GM12891 (cell line): Measurements from ENCODE around the gene SRGN.

Experiments used
- DNase-seq: peaks from one replicate; pipeline ENCODE4 v3.0.0; 2011; ENCODE audit warnings: low spot score; ENCODE audit not compliant: insufficient read length
- FAIRE-seq: peaks from 2 replicates; lab custom pipeline; 2011; peaks lifted over from hg19 to GRCh38; lab: Jason Lieb, UNC
- PAX5 ChIP-seq: IDR thresholded peaks from 2 replicates; pipeline ENCODE4 v1.6.1; 2011; ENCODE audit warnings: low read length, moderate library complexity, mild to moderate bottlenecking; ENCODE audit not compliant: insufficient read depth, severe bottlenecking
- POLR2A ChIP-seq: IDR thresholded peaks from 2 replicates; pipeline ENCODE4 v1.6.1; 2011; ENCODE audit warnings: low read depth, low read length, control low read depth
- POLR2AphosphoS5 ChIP-seq: IDR thresholded peaks from 2 replicates; pipeline ENCODE4 v1.6.1; 2011; ENCODE audit warnings: low read depth, low read length, control low read depth
- POU2F2 ChIP-seq: IDR thresholded peaks from 2 replicates; pipeline ENCODE4 v1.6.1; 2011; ENCODE audit warnings: low read depth, mild to moderate bottlenecking, control low read depth, low read length, moderate library complexity
- SPI1 ChIP-seq: IDR thresholded peaks from 2 replicates; pipeline ENCODE4 v1.6.1; 2011; ENCODE audit warnings: low read depth, low read length, control low read depth
- TAF1 ChIP-seq: IDR thresholded peaks from 2 replicates; pipeline ENCODE4 v1.6.1; 2011; ENCODE audit warnings: low read depth, low read length, control low read depth

The SRGN gene

GRCh38 chr10:69100136-69100872 lies 12.4 kb downstream of the SRGN start:
- DNase-seq: no peak
- TF ChIP-seq POU2F2 (no peak), PAX5 (peak; percentile 33), POLR2AphosphoS5 (no peak)
- FAIRE-seq: peak; percentile 5

DNA sequence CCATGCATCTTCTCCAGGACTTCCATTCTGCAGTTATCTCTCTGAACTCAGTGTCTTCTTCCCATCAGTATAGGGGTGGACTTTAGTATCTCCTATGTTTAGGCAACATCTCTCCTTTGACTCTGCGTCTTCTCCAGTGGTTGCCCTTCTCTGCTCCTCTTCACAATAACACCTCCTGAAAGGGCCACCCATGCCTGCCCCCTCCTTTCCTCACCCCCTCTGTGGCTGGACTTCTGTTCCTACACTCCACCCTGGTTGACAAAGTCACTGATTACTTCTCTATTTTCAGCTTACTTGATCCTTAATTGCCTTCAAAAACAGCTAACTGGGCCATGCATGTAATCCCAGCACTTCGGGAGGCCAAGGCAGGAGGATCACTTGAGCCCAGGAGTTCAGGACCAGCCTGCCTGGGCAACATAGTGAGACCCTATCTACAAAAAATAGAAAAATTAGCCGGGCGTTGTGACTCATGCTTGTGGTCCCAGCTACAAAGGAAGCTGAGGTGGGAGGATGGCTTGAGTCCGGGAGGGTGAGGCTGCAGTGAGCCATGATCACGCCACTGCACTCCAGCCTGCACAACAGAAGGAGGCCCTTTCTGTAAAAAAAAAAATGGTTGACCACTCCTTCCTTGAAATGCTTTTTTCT lies 13.7 kb downstream of the SRGN start:
- no peak for FAIRE-seq
- no peak for DNase-seq
- TF ChIP-seq SPI1: no peak

DNA sequence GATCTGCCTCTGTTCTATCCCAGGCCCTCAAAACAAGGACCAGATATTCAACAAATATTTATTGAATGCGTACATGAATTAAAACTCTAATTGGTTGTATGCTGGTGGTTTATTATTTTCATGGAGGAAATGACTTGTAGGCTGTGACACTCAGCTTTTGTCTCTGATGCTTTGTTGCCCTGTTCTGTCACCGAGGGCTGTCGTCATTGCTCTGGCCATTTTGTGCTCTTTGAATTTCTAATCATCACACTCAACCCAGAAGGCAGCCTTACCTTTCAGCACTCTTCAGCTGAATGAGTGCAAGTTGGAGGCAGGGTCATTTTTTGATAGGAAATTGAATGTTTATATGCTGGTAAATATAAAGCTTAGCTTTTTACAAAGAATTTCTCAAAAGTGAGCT lies 14.5 kb downstream of the SRGN start:
- FAIRE-seq: no peak
- DNase-seq: no peak
- no peak for TF ChIP-seq POLR2A
- no peak for TF ChIP-seq PAX5
- no peak for TF ChIP-seq TAF1
- no peak for TF ChIP-seq POLR2AphosphoS5
- no peak for TF ChIP-seq SPI1
- TF ChIP-seq POU2F2: no peak

DNA sequence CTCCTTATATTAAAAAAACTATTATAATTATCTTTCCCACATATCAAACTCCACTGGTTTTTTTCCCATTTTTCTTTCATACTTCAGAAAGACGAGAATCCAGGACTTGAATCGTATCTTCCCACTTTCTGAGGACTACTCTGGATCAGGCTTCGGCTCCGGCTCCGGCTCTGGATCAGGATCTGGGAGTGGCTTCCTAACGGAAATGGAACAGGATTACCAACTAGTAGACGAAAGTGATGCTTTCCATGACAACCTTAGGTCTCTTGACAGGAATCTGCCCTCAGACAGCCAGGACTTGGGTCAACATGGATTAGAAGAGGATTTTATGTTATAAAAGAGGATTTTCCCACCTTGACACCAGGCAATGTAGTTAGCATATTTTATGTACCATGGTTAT lies 15.9 kb downstream of the SRGN start:
- DNase-seq (no peak), FAIRE-seq (no peak)
- TF ChIP-seq TAF1 (no peak), POLR2AphosphoS5 (no peak), POU2F2 (no peak), SPI1 (no peak), POLR2A (0 out of 2 replicates have a peak, but pooled peaks have one; percentile 43), PAX5 (no peak)

GRCh38 chr10:69104994-69105790 lies 17.3 kb downstream of the SRGN start:
- no peak for FAIRE-seq
- peak; percentile 74; the same call in 1 of the 2 replicates for TF ChIP-seq POLR2A
- TF ChIP-seq PAX5: no peak
- TF ChIP-seq POLR2AphosphoS5: peak; percentile 68
- no peak for TF ChIP-seq POU2F2
- DNase-seq: no peak

DNA sequence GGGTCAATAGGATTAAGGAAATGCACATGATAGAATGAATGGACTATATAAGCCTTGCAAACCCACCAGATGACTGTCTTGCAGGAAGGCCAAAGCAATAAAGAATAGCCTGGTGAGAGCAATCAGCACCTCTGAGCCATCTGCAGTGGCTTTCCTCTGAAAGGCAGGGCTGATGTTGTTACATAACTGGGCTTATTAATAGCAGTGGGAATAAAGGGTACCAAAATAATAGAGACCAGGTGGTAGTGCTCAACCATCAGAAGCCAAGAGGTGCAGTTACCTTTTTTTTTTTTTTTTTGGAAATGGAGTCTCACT lies 19.2 kb downstream of the SRGN start:
- DNase-seq (no peak), FAIRE-seq (no peak)
- TF ChIP-seq SPI1 (no peak), POU2F2 (no peak), TAF1 (no peak), POLR2AphosphoS5 (no peak; the same call in 1 of the 2 replicates), POLR2A (no peak), PAX5 (no peak)

DNA sequence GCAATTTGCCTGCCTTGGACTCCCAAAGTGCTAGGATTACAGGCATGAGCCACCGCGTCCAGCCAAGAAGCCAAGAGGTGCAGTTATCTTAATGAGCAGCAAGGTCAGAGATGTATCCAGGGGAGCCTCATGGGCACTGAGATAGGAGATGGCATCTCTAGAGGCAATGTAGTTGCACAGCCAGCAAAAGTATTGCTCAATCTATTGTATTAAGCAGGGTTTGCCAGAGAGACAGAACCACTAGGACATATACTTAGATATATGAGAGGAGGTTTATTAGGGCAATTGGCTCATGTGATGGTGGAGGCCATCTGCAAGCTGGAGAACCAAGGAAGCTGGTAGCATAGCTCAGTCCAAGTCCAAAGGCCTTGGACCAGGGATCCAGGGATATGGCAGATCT lies 19.8 kb downstream of the SRGN start:
- FAIRE-seq (no peak), DNase-seq (no peak)
- TF ChIP-seq SPI1 (no peak), TAF1 (no peak), POLR2AphosphoS5 (no peak)

- no peak for FAIRE-seq
- no peak for DNase-seq
- TF ChIP-seq PAX5: no peak
- TF ChIP-seq POLR2AphosphoS5: no peak
- TF ChIP-seq TAF1: no peak
- no peak for TF ChIP-seq POLR2A
- no peak for TF ChIP-seq POU2F2
- TF ChIP-seq SPI1: no peak
Measured at GRCh38 chr10:69119896-69120295, 32.0 kb downstream of the SRGN start.

DNA sequence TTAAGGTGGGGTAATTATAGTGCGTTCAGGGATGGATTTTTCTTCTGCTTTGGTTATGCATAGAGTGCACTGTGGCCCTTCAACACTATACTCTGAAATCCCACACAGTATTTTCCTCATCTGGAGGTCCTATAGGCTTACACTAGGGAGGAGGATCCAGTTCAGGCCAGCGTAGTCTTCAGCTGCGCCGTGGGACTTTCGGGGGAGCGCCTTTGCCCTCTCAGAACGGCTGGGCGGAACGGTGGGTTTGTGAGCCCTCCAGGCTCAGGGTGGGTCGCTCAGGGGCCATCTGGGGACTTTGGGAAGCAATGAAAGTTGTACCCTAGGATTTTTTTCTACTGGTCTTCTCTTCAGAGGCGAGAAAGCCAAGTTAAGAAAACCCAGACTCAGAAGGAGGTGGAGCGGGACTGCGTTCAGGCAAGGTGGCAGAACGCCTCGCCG lies 35.4 kb downstream of the SRGN start:
- no peak for TF ChIP-seq POLR2AphosphoS5
- no peak for TF ChIP-seq POU2F2
- TF ChIP-seq PAX5: no peak
- no peak for TF ChIP-seq TAF1
- TF ChIP-seq SPI1: no peak
- no peak for TF ChIP-seq POLR2A
- no peak for FAIRE-seq
- DNase-seq: peak; percentile 25
